GM04503 (cell line): Measurements from ENCODE around the gene GAB1.

ENCODE experiments used
- DNase-seq: peaks from one replicate; pipeline ENCODE4 v3.0.0-alpha.2; 2012; ENCODE audit warnings: low read depth

GAB1 gene

GRCh38 chr4:143389579-143390195 is 53.0 kb downstream of the GAB1 start:
- no peak for DNase-seq

DNA sequence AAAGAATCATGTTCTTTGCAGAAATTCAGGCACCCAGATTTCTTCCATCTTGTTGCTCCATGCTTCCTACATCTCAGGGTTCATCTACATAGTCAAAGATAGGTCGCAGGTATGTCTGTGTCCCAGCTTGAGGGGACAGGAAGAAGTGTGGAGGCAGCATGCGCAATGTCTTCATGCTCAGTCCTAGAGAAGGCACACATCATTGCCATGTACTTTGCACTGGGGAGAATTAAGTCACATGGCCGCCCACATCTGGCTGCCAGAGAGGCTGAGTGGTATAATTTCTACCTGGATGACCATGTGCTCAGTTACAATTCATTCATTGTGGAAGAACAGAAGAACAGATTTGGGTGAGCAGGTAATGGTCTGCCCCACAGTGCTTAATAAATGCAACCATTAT is 54.1 kb downstream of the GAB1 start:
- no peak for DNase-seq

- no peak for DNase-seq
Measured at GRCh38 chr4:143391261-143391660, 54.6 kb downstream of the GAB1 start.

DNA sequence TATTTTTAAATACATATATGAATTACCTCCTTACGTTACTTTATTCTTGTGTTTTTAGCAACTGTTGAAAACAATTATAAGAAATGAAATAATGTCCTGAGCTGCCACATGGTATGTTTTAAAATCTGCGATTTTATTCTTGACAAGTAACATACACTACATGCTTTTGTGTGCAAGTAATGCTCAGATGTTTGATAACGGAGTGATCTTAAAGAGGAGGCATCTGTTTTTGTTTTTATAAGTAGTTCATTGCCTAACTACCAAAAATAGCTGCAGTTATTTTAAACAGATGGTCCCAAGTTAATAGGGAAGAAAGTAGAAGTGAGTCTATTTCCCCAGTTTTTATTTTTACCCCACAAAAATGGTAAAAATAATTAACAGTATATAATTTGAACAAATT is 55.2 kb downstream of the GAB1 start:
- DNase-seq = no peak

DNA sequence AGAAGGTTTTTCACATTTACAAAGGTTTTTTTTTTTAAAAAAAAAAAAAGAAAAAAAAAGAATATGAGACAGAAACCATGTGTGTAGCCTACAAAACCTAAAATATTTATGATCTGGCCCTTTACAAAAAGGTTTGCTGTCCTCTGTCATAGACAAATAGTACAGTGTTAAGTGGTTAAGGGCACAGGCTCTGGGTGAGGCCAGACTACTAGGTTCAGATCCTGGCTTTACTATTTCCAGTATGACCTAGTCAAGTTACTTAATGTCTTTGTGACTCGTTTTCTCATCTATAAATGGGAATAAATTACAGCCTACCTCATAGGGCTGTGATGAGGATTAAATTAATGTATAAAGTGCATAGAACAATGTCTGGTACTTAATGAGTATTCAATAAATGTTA is 56.5 kb downstream of the GAB1 start:
- no peak for DNase-seq

DNA sequence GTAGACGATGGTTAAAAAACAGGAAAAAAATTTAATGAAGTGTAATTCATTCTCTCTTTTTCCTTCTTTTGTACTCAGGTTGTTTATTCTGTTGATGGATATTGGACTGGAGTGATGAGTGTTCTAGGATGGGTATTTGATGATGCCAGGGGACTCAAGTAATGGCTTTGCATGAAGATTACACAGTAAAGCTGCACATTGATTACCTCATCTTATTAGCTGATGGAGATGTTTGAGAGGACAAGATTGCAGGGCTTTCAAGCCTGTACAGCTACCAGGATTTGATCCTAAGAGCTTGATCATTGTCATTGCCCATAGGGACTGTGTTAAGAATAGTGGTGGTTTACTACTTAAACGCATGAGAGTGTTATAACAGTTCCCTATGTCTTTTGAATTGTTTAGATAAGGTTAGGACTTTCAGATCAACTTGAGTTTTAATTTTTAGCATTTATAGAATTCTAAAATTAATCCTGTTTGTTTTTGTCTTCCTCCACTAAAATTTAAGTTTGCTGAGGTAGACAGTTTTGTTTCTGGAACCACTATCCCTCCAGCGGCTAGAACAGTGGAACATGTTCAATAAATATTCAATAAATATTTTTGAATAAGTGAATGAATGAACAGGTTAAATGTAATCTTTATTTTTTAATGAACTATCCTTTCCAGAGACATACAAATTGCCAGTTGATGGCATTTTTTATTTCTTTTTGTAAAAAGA is 58.2 kb downstream of the GAB1 start:
- DNase-seq = no peak

GRCh38 chr4:143396695-143397094 is 60.0 kb downstream of the GAB1 start:
- no peak for DNase-seq

- DNase-seq = no peak
Measured at GRCh38 chr4:143397335-143397734, 60.7 kb downstream of the GAB1 start.

- no peak for DNase-seq
Measured at GRCh38 chr4:143397887-143398286, 61.2 kb downstream of the GAB1 start.

DNA sequence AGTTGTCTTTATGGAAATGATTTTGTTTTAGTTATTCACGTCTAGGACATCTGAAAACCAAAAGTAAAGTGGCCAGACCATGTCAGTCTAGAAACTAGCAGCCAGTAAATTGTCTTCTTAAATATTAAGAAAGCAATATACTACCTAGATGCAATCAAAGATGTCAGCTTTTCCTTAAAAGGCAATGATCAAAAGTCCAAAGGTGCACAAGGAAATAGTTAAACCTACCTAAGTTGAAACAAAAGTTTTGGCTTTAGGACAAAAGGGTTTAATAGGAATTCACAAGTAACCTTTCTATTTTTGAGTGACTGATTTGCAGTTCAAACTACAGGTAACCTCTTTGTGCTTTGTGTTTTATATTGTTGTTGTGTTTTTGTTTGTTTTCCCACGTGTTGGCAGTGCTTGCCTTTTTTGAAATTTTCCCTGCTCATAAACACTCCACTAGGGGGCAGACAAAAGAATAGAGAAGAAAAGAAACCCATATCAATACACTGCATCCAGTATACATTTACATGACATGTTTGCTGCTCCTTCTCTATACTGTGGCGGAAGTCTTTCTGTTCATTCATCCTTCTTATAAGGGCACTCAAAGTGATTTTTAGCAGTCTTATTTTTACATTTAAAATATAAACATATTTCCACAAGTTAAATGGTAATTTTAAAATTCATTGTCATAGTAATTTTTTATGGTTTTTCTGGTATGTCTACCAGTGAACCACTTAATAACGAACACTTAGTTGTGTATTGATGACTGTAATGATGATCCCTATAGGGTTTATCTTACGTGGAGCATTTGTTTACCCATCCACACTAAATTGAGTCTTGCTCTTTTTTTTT is 62.7 kb downstream of the GAB1 start:
- no peak for DNase-seq

DNA sequence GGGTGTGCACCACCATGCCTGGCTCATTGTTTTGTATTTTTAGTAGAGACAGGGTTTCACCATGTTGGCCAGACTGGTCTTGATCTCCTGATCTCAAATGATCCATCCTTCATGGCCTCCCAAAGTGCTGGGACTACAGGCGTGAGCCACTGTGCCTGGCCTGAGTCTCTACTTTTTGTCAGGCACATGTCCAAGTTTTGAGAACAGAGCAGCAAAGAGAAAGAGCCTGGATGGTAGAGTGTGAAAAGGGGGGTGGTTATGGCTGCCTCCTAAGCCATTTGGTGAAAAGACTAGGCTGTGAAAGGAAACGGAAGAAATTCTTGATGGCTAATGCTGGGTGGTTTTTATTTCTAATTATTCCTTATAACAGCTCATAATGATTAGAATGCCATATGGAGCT is 63.4 kb downstream of the GAB1 start:
- DNase-seq = no peak

GRCh38 chr4:143402776-143403552 is 66.3 kb downstream of the GAB1 start:
- no peak for DNase-seq

DNA sequence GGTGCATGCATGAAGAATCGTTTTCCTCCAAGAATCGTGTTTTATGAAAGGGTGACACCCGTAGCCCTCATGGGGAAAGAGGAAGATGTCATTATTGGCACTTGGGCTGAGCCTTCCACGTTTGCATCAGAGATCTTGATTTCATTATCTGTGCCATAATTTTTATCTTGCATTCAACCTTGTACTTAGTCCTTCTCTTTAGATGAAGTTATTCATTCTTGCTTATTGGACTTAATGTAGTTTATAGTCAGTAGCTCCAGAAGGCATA is 66.8 kb downstream of the GAB1 start:
- no peak for DNase-seq

DNA sequence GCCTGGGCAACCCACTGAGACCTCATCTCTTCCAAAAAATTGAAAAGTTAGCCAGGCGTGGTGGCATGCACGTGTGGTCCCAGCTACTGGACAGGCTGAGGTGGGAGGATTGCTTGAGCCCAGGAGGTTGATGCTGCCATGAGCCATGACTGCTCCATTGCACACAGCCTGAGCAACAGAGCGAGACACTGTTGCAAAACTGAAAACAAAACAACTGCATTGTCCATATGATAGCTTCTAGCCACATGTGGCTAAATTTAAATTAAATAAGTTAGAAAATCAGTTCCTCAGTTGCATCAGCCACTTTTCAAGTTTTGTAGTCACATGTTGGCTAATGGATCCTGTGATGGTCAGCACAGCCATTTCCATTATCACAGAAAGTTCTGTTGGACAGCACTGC is 67.9 kb downstream of the GAB1 start:
- DNase-seq = no peak

GRCh38 chr4:143405075-143405730 is 68.5 kb downstream of the GAB1 start:
- no peak for DNase-seq

DNA sequence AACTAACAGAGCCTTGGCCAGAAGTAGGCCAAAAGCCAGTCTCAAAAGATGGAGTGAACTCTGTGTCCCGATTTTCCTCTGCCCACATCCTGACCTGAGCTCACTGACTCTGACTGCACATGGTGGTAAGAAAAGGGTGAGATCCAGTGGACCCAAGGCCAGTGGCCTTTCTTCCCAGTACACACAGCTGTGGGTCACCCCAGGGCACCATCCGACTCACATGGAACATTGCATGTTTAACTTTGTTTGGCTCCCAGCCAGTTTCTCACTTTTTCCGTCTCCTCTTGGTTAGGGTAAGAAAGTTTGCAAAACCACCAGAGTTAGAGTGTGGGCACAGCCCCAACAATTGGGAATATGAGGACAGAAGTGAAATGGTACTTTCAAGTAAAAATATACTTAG is 69.8 kb downstream of the GAB1 start:
- DNase-seq = no peak

GRCh38 chr4:143407474-143407873 is 70.8 kb downstream of the GAB1 start:
- no peak for DNase-seq

GRCh38 chr4:143407888-143408287 is 71.2 kb downstream of the GAB1 start:
- no peak for DNase-seq

GRCh38 chr4:143410015-143410414 is 73.3 kb downstream of the GAB1 start:
- no peak for DNase-seq

DNA sequence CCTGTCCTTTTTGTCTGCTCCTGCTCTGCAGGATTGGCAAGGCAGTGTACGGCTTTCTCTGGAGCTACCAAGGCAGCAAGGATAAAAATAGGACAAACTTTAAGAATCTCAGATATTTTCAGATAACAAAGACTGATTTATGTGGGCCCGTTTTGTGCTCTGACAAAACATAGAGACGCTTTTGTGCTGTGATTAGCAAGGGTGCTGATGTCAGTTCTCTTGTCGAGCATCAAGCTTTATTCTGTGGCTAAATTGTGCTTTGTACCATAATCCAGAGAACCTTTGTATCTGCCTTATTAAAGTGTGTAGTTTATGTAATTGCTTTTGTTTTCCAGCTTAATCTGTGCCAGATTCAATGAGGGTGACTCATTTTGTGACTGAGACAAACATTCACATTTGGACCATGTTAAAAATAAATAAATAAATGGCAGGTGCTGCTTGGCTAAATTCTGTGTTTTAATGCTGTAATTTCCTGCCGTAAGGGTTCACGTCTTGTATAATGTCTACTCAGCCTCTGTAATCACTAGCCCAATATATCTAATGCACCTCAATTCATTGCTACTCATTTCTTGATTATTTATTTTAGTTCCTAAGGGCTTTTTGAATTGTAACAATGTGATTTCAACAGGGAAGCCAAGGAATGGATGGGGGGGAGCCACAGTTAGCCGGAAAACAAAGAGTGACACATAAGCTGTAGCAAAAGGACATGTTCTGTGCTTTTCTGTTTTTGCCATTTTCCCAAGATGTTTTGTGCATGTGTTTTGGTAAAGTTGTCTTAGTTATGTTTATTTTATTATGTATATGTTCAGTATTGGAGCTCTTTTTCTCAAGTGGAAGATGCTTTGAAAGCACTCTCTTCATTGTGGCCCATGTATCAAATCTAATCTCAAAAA is 75.1 kb downstream of the GAB1 start:
- no peak for DNase-seq

DNA sequence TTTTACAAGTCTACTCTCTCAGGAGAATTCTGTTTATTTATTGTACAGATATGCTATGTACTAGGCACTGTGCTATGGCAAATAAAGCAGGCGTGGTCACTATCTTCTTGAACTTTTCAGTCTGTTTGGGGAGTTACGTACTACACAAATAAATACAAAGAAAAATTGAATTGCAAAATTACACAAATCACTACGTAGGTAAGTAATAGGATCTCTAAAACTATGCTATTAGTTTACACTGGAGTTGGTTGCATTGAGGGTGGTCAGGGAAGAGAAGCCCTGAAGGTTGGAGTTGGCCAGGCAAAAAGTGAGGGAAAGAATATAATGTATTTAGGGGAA is 75.7 kb downstream of the GAB1 start:
- no peak for DNase-seq
